ENCODE measurements around the gene CFAP46. TPM values are rescaled to one million over a fixed set of nuclear protein-coding genes. Genes with fewer than 3 reads are reported as not detected.

The CFAP46 gene
- total RNA-seq, 4 donors from 2014 or later: not detected

DNA sequence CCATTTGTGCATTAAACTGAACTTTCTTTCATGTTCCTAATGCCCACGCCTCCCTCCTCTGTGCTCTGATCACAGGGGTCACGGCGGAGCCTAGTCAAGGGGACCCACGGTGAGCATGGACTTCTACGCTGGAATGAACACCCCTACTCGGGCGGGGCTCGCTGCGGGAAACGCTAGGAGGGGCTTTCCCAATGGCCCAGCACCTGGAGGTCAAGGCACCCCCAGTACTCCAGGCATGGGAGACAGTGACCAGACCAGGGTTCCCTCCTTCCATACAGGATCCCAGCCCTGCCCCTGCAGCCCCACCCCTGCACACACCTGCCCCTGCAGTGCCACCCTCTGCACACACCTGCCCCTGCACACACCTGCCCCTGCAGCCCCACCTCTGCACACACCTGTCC lies 129.4 kb downstream of the CFAP46 start:
- Histone ChIP-seq H3K4me1 (no peaks in the 10 kb centered on the region), H3K4me3 (no peak overlapping the region), H3K9me3 (no peaks in the 10 kb centered on the region), H3K27ac (no peak overlapping the region), H3K27me3 (no peaks in the 10 kb centered on the region), H3K36me3 (no peaks in the 10 kb centered on the region)
- DNase-seq: peak in 1 of 3 donors; percentile 18
- TF ChIP-seq POLR2A (IDR thresholded peaks at IDR 0.05): no peak
- TF ChIP-seq, protein P1, sequence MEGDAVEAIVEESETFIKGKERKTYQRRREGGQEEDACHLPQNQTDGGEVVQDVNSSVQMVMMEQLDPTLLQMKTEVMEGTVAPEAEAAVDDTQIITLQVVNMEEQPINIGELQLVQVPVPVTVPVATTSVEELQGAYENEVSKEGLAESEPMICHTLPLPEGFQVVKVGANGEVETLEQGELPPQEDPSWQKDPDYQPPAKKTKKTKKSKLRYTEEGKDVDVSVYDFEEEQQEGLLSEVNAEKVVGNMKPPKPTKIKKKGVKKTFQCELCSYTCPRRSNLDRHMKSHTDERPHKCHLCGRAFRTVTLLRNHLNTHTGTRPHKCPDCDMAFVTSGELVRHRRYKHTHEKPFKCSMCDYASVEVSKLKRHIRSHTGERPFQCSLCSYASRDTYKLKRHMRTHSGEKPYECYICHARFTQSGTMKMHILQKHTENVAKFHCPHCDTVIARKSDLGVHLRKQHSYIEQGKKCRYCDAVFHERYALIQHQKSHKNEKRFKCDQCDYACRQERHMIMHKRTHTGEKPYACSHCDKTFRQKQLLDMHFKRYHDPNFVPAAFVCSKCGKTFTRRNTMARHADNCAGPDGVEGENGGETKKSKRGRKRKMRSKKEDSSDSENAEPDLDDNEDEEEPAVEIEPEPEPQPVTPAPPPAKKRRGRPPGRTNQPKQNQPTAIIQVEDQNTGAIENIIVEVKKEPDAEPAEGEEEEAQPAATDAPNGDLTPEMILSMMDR (IDR thresholded peaks at IDR 0.05): no peak

DNA sequence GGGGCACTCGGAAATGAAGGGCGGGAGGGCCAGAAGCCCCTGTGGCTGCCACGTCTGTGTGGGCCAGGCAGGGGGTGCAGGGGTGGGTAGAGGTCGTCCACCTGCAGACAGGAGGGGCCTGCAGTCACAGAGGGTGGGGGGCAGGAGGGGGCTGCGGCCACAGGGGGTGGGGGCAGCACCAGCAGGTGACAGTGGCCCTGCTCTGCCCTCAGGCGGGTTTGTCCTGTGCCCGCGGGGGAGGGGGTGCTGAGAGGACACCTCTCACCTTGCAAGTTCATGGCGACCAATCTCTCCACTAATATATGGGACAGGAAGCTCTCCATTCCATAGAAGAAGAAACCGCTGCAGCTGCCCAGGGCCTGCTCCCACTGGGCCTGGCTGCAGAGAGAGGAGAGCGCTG lies 129.8 kb downstream of the CFAP46 start:
- H3K27me3 ChIP-seq: no peaks in the 10 kb centered on the region
- H3K4me3 ChIP-seq: no peak overlapping the region
- H3K9me3 ChIP-seq: no peaks in the 10 kb centered on the region
- no peaks in the 10 kb centered on the region for H3K36me3 ChIP-seq
- H3K4me1 ChIP-seq: no peaks in the 10 kb centered on the region
- no peak overlapping the region for H3K27ac ChIP-seq
- TF ChIP-seq, protein P1 (IDR thresholded peaks at IDR 0.05): no peak
- no peak for TF ChIP-seq POLR2A (IDR thresholded peaks at IDR 0.05)
- peak in 1 of 3 donors; percentile 39 for DNase-seq

DNA sequence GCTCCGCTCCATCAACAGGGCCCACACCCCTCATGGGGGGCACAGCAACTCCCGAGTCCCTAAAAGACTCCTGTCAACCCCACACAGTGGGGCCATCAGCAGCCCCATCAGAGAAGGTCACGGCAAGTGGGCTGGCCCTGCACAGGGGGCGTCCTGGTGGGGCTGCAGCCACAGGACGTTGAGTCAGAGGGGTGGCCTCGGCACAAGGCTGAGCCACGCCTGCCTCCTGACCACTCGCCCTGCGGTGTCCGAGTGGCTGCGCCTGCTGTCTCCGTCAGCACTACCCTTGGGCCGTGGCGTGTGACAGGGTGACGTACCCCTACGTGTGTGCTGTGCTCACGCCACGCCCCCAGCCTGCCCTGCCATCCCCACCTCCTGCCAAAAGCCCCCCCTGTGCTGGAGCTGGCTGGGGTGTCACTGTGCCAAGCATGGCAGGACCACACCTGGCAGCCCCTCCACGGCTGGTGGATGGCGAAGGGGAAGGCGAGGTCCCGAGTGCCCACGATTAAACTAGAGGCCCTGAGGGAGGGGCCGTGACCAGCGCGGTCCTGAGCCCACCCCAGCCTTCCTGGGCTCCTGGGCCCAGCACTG lies 130.4 kb downstream of the CFAP46 start:
- Histone ChIP-seq H3K4me1 (no peaks in the 10 kb centered on the region), H3K27ac (no peak overlapping the region), H3K27me3 (no peaks in the 10 kb centered on the region), H3K9me3 (no peaks in the 10 kb centered on the region), H3K36me3 (no peaks in the 10 kb centered on the region), H3K4me3 (no peak overlapping the region)
- peak in 1 of 3 donors; percentile 39 for DNase-seq
- TF ChIP-seq, protein P1 (IDR thresholded peaks at IDR 0.05): no peak
- TF ChIP-seq POLR2A (IDR thresholded peaks at IDR 0.05): no peak

DNA sequence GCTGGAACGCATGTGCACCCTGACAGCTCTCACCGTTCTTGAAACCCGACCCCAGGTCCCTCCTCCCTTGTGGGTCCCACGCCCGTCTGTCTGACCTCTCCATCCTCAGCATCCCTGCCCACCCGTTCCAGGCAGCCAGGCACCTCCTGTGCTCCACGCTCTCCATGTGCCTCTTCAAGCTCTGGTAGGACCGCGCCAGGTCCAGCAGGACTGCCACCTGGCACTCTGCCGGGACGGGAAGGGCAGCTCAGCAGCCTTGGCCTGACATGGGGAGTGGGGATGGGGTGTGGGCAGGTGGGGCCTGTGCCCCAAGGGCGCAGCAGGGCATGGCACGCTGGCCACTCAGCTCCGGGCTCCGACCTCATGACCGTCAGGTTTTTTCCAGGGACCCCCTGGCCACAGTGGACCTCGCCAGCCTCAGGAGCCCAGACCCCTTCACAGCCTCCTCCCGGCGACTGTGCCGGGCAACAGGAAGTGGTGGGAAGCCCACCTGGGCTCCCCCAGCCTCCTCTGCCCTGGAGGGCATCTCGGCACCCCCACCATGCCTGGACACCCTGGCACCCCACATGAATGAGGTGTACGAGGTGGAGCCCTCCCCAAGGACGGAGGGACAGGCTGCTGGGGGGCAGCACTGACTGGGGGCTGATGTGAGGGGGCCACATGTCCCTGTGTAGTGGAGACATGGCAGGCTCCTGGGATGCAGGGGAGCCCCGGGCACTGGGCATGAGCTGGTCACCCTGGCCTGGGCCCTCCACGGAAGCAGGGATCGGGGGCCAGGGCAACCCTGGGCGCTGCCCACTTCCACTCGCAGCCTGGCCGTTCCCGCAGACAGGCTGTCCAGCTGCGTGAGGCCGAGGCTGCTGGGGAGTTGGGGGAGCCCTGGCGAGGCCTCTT lies 131.3 kb downstream of the CFAP46 start:
- Histone ChIP-seq H3K27ac (no peak overlapping the region), H3K27me3 (no peaks in the 10 kb centered on the region), H3K4me1 (no peaks in the 10 kb centered on the region), H3K4me3 (no peak overlapping the region), H3K9me3 (no peaks in the 10 kb centered on the region), H3K36me3 (no peaks in the 10 kb centered on the region)
- TF ChIP-seq, protein P1 (IDR thresholded peaks at IDR 0.05): no peak
- no peak for TF ChIP-seq POLR2A (IDR thresholded peaks at IDR 0.05)
- DNase-seq: peak in 1 of 3 donors; percentile 28

DNA sequence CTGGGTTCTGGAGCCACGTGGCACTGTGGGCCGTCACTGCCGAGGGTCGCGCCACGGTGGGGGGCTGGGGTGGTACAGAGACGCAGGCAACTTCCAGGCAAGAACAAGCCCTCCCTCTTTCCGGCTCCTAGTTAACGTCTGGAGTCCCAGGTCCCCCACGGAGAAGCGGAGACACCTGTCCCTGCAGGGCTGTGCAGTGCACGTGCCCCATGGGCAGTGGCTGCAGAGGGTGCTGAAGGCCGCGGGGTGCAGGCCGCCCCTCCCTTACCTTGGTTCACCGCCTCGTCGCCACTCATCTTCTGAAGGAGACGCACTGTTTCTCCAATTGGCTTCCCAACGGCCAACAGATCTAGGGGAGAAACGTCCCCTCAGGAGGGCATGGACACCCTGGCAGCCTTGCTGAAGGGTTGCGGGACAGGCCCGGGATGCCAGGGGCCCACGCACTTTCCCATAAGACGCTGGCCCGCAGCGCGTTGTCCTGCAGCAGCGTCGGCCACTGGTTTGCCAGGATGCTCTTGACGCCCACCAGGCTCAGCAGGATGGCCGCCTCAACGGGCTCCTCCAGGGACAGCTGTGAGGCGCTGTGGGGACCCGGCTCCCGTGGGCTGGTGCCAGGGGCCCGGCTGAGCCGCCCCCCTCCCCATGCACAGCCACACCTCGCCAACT lies 132.1 kb downstream of the CFAP46 start:
- H3K4me3 ChIP-seq: no peak overlapping the region
- no peaks in the 10 kb centered on the region for H3K4me1 ChIP-seq
- H3K9me3 ChIP-seq: no peaks in the 10 kb centered on the region
- TF ChIP-seq, protein P1 (IDR thresholded peaks at IDR 0.05): no peak
- no peak for TF ChIP-seq POLR2A (IDR thresholded peaks at IDR 0.05)
- H3K36me3 ChIP-seq: no peaks in the 10 kb centered on the region
- H3K27ac ChIP-seq: no peak overlapping the region
- DNase-seq: peak in 1 of 3 donors; percentile 30
- H3K27me3 ChIP-seq: no peaks in the 10 kb centered on the region

Measured in Peyer's patch (tissue), 4 donors.